Measurements from ENCODE around the gene CYP20A1.

DNA sequence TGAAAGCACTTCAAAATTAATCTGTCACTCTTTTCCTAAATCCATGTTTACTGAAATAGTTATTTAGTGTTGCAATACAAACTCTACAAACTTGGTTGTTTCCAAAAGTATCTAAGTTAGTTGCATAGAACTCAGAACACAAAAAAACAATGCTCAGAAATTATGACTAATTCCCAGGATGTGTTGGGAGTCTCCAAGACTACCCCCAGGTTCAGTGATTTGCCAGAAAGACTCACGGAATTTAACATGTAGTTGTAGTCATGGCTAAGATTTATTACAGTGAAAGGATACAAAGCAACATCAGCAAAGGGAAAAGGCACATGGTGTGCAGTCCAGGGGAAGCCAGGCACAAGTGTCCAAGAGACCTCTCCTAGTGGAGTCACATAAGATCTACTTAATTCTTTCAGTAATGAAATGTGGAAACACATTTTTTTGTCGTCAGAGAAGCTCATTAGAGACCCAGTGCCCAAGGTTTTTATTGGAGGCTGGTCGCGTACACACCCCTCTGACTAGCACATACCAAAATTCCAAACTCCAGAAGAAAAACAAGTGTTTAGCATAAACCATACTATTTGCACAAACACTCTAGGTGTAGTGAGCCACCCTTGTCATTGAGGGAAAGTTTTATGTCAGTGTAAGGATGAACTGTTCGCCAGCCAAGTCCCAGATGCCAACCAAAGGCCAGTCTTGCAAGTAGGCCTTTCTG, 43.3 kb upstream of the CYP20A1 start:
- TF ChIP-seq POLR2AphosphoS5 (IDR thresholded peaks at IDR 0.05) (no peak), POLR2A (IDR thresholded peaks at IDR 0.05; ENCODE audit: low read depth) (no peak), EP300 (IDR thresholded peaks at IDR 0.05) (no peak)
- TF ChIP-seq, protein P1, sequence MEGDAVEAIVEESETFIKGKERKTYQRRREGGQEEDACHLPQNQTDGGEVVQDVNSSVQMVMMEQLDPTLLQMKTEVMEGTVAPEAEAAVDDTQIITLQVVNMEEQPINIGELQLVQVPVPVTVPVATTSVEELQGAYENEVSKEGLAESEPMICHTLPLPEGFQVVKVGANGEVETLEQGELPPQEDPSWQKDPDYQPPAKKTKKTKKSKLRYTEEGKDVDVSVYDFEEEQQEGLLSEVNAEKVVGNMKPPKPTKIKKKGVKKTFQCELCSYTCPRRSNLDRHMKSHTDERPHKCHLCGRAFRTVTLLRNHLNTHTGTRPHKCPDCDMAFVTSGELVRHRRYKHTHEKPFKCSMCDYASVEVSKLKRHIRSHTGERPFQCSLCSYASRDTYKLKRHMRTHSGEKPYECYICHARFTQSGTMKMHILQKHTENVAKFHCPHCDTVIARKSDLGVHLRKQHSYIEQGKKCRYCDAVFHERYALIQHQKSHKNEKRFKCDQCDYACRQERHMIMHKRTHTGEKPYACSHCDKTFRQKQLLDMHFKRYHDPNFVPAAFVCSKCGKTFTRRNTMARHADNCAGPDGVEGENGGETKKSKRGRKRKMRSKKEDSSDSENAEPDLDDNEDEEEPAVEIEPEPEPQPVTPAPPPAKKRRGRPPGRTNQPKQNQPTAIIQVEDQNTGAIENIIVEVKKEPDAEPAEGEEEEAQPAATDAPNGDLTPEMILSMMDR (IDR thresholded peaks at IDR 0.05), result no peak

Measured in esophagus muscularis mucosa (tissue), 4 donors.